ENCODE results near the gene ABR.
"Not testable (repeated sequence)": the region's sequence is repeated elsewhere in the genome, so short reads cannot be mapped to it uniquely, and the experiment has no call there.

The ABR gene

DNA sequence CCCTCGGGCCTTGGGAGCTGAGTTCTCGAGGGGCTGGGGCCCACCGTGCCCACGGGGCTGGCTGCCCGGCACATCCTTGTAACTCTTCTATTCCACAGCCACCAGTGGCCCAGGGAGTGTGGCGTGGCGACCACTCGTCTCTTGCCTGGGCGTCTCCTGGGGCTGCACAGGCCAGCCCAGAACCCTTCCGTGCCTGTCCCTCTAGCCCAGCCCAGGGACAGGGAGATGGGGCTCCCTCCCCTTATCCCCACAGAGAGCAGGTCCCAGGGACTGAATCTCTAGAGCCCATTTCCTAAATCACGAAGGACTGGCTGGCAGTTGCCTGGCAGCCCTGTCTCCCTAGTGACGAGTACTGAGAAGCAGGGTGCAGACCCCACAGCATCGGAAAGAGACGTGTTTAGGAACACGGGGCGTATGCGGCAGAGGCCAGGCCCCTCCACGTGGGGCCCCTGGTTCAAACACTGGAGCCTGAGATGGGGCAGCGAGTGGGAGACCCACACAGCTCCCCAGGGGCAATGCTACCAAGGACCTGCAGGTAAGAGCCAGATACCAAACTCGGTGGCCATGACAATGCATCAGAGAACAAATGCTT lies 131.8 kb downstream of the ABR start:
- no peak for DNase-seq (ENCODE audit: low read depth)

DNA sequence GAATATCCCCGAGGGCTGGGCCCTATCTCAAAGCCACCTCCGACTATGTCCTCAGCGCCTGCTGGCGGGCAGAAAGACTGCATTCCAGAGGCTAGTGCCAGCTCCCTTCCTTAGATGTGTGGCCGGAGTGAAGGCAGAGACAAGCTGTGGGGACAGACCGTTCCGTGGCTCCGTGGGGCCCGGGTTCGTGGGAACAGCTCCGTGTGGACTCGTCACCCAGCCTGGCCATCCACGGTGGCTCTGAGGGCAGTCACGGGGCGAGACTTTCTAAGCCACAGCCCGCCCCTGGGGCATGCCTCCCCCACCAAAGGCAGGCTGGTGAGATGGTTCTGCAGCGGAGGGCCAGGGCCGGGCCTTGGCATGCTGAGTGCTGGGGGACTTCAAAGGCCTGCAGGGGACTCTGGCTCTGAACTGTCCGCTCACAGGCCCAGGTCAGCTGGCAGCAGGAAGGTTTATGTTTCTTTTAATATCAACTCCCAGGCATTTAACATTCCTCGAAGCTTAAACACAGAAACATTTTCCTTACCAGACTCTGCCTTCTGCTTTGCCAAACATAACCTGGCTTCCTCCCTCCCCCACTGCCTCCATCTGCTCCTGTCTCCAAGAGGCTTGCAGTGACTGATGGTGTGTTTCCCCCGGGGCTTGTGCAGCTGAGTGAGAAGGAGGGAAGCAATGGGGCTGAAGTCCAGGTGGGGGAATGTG lies 132.5 kb downstream of the ABR start:
- no peak for DNase-seq (ENCODE audit: low read depth)

DNA sequence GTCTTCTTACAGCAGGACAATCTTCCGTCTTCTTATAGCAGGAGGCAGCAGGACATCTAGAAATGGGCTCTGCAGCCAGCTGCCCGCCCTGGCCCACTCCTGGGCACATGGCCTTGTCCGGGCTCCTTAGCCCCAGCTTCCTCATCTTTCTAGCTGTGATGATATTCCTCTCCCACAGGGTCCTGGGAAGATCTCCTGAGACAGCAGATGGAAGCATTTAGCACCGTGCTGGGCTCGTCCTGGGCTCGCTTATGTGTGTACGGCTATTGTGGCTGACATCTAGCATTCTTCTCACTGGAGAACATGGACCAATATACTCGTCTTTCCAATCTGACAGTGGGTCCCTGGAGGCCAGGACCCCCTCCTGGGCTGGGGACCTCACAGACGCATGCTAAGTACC lies 134.3 kb downstream of the ABR start:
- no peak for DNase-seq (ENCODE audit: low read depth)

DNA sequence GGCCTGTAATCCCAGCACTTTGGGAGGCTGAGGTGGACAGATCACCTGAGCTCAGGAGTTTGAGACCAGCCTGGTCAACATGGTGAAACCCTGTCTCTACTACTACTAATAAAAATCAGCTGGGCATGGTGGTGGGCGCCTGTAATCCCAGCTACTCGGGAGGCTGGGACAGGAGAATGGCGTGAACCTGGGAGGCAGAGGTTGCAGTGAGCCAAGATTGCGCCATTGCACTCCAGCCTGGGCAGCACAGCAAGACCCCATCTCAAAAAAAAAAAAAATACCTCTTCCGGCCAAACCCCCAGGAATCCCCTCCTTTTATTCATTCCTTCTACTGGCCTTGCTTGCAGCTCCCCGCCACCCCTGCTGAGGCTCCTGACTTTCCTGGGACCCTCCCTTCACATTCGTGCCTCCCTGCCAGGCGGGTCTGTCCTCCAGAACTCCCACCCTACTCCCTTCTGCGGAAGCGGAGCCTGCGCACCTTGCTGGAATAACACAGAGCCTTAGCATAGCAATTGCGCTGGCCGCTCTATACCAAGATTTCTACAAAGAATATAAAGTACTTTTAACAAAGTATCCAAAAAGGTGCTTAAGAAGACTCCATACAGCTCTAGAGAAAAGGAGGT lies 135.3 kb downstream of the ABR start:
- DNase-seq (ENCODE audit: low read depth): not testable (repeated sequence)

DNA sequence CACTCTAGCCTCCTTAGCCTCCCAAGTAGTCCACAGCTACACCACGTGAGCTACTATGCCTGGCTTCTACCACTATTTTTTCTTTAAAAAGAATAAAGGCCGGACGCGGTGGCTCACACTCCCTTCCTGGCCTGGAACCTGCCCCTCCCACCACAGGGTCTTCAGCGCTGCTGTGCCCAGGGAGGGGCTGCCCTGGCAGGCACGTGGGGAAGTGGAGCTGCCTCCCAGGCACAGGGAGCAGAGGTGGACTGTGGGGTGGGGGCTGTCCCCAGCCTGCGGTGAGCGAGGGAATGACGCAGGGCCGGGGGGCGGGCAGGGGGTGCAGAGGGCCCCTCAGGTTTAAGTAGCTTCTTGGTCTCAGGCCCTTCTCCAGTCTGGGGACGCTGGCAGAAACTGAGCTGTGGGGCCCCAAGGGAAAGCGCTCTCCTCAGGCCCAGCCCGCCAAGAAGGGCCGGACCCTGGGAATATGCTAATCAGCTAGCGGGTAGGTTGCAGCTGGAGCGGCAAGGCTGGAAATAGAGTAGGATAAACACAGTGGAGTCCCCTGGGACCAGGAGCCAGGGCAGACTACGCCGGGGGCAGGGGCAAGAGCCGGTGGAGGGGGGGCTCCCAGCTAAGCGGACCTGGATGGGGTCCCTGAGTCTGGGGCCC lies 136.1 kb downstream of the ABR start:
- DNase-seq (ENCODE audit: low read depth): no peak

DNA sequence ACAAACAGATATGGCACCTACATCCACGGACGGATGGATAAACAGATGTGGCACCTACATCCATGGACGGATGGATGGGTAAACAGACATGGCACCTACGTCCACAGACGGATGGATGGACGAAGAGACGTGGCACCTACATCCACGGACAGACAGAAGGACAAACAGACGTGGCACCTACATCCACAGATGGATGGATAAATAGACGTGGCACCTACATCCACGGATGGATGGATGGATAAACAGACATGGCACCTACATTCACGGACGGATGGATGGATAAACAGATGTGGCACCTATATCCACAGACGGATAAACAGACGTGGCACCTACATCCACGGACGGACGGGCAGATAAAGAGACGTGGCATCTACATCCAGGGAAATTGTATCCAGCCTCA lies 137.3 kb downstream of the ABR start:
- DNase-seq (ENCODE audit: low read depth): no peak

DNA sequence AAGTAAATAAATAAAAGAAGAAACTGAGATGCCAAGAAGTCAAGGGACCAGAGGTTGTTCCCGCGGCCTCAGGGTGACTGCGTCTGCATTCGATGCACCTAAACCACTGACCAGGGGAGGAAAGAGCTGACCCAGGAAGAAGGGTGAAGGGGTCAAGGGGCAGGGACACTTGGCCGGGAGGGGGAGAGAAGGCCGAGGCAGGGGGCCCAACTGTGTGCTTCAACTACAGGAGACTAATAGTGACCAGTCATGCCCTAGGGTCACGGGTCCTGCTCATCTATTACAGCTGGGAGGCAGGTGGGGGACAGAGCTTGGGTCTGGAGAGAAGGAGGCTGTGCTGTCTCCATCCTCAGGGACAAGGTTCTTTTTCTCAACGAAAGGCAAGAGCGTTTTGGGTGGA lies 138.0 kb downstream of the ABR start:
- DNase-seq (ENCODE audit: low read depth): no peak

DNA sequence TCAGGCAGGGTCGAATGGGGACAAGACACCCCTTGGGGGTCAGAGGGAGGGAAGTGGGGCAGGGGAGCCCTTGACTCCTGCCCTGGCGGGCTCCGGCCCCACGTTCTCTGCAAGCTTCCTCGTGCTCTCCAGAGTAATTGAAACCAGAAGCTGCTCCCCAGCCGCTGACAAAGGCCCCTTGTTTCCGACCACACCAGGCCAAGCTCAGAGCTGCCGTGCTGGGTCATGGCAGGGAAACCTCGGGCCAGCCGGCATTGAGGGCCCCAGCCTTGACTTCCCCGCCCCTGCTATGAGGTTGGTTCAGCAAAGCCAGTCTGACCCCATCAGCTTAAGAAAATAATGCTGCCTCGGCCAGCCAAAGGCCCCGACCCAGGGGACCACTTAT lies 139.6 kb downstream of the ABR start:
- no peak for DNase-seq (ENCODE audit: low read depth)

DNA sequence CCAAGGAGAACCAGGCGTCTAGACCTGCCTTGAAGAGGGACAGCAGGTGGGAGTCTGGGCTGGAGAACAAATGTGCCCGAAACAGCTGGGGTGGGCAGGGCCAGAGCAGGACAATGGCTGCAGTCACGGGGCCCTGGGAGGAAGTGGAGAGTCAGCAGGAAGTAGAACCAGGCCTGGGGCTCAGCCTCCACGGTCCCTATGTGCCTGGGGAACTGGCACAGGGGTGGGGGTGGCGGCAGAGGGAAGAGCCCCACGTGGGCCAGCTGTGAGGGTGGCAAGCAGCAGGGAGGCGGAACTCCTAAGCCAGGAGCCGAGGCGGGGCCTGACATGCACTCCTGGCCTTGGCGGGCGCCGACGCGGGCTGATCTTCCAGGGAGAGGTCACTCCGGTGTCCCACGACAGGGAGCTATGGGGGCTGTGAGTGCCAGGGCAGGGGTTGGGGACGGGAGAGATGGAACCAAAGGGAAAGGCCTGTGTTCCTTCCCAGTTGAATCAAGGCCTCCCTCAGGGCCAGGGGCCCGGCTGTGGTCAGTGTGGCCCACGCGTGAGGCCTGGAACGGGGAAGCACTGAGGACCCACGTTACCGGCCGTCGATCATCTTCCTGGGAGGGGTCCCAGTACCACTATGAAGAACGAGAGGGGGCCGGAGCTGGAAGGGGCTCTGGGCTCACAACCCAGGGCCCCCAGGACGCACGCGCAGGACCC lies 140.1 kb downstream of the ABR start:
- DNase-seq (ENCODE audit: low read depth): no peak

DNA sequence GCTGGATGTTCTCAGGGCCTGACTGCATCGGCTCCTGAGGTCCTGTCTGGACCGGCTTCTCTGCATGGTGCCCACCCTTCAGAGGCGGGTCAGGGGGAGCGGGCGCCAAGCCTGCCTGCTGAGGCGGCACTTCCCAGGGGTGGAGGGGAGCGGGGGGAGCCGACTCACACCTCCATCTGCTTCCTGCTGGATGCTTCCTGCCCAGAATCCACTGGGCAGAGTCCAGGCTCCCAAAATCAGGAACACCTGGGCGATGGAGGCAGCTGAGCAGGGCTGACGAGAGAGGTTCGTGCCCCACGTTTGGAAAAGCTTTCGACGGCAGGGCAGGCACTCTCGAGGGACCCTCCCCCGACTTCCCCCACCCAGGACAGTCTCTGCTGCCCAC lies 140.7 kb downstream of the ABR start:
- no peak for DNase-seq (ENCODE audit: low read depth)

DNA sequence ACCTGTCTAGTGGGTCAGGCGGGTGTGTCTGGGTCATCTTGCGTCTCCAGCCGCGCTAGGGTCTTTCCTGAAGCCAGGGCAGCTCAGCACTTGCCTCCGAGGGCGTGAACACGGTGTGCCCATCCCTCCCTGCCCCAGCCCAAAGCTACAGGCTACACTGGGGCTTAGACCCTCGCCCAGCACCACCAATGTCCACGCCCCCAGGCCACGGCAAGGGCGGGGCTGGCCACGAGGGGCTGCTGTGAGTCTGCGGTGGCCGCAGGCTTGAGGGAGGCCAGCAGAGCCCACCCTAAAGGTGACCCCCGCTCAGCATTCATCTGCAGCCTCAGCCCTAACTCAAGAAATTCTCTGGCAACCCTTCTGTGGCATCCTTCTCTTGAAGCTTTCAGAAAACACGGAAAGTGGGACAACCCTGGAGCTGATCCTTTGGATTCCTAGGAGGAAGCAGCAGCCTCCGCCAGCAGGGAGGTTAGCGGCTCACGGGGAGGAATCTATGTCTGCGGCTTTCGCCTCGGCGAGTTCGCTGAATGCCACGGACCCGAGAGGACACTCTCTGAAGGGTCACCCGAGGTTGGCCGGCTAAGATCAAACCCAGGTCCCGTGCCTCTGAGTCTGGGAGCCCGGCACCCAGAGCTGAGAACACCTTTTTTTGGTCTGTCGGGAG lies 141.2 kb downstream of the ABR start:
- DNase-seq (ENCODE audit: low read depth): no peak

DNA sequence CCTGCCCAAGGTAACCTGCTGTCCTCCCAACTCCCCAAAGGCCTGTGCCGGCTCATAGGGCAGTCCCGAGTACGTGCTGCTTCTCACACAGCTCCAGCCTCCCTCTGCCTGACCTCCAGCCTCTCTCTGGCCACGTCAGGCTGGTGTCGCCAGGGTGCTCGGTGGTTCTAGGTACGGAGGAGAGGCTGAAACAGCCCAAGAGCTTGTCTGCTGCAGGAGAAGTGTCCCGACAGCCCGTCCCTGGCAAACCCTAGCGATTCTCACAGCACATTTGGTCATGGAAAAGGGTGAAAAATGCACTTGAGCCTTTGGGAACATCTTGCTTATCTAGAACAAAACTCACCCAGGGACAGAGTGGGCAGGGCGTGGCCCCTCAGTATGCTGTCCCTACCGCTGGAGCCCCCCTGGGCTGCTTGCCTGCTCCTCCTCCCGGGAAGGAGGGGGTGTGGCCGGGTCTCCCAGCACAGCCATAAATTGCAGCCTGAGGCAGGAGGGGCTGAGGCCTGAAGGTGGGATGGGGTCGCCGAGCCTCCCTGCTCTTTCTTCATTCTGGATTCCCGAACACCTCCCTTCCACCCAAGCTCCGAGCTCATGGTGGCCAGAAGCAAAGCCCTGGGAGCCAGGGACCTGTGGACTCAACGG lies 142.4 kb downstream of the ABR start:
- no peak for DNase-seq (ENCODE audit: low read depth)

DNA sequence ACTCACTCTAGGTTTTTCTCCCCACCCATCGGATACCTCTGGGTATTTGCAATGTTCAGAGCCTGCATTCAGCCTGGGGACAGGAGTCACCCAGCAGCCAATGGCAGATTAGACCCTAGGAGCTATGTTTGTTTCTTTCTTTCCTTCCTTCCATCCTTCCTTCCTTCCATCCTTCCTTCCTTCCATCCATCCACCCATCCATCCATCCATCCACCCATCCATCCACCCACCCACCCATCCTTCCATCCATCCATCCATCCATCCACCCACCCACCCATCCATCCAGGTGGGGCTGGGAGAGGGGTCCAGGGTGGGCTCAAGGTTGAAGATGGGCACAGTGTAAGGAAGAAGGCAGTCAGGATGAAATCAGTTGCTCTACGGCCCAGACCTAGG lies 142.9 kb downstream of the ABR start:
- no peak for DNase-seq (ENCODE audit: low read depth)

DNA sequence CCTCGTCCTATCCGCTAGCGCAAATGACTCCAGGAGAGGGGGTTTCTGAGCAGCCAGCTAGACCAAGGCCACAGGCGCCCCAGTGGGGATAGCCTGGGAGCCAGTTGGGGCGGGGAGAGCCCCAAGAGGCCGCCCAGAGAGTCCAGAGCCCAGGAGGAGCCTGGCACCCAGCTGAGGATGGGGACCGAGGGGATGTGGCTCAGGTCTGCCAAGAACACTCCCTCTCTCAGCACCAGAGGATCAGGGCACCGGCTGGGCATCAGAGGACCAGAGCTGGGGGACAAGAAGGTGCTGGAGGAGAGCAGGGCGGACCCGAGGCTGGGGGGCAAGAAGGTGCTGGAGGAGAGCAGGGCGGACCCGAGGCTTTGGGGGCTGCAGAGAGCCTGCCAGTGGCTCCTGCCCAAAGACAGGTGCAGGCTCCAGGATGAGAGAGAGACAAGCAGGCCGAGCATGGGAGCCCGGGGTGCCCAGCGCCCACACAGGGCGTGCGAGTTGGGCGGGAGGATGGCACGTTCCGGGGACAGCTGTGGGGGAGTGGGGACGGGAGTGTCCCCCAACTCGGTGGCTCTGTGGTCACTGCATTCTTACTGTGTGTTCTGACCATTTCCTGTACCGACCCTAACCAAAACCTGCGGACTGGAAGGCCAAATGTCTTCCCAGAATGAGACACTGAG lies 143.5 kb downstream of the ABR start:
- DNase-seq (ENCODE audit: low read depth): no peak

DNA sequence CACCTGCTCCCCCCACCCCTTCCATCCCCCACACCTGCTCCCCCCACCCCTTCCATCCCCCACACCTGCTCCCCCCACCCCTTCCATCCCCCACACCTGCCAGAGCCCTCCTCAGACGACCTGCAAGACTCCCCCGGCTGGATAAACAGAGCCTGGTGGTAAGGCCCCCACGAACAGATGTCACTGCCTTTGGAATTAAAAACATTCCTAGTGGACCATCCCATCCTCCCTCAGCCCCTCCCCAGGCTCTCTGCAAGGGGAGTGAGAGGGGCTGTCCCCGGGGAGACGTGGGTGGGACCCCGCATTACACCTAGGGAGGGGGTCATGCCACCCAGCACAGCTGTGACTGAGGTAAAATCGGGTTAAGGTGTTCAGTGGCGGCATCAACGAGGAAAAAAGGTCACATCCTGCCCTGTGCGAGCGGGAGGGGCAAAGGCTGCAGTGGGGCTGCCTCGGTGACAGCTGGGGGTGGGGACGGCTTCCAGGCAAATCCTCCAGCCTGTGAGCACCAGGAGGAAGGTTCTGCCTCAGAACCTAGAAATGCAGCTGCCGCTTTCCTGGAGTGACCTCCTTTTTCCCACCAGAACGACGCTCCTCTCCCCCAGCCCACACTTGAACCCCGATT lies 144.1 kb downstream of the ABR start:
- no peak for DNase-seq (ENCODE audit: low read depth)

DNA sequence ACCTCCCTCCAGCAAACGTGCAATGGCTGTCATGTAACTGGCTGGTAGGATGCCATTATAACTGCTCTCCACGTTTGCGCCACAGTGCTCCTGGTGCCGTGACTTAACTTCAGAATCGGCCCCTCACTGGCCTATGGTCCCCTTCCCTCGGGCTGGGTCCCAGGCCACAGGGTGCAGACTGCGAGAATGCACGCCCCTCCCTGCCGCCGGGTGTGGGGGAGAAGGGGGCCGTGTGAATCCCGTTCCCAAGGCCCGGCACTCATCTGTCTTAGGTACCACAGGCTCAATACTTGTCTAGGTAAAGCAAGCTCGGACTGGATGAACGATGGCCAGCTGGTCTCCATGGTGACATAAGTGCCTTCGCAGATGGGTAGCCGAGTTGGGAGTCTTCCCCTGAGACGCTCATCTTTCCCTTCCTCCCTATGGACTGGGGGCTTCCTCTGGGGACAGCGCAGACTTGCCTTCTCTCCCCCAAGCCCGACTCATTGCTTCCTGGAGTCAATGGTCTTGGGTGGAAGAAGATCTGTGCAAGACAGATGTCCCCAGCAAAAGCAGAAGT lies 145.1 kb downstream of the ABR start:
- no peak for DNase-seq (ENCODE audit: low read depth)

DNA sequence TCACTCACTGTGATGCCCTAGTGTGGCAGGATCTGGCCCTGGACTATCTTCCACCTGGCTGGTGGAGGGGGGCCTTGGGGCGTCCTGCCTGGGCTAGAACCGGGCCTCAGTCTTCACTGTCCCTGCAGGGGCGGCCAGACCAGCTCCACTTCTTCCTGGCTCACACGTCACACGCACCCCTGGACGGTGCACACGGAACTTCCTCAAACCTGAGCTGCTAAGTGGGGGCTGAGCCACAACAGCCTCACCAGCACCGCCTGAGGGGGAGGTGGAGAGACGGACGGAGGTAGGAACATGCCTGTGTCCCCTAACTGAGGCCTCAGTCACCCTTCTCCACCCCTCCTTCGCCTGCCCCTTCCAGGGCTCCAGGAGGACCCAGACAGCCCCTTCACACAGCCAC lies 146.3 kb downstream of the ABR start:
- DNase-seq (ENCODE audit: low read depth): no peak

DNA sequence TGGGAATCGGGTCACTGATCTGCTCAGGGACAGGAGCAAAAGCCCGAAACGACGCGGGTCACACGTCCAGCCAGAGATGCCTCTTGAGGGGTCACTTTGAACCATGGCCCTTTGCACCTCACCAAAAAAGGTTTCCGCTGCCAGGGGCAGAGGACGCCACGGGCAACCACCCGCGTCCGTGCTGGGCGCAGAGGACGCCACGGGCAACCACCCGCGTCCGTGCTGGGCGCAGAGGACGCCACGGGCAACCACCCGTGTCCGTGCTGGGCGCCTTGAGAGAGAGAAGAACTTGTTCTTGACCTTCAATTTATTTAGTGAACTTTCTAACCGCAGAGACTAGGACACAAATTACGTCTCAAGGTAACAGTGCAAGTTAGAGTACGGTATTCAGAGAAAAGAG lies 147.4 kb downstream of the ABR start:
- no peak for DNase-seq (ENCODE audit: low read depth)

DNA sequence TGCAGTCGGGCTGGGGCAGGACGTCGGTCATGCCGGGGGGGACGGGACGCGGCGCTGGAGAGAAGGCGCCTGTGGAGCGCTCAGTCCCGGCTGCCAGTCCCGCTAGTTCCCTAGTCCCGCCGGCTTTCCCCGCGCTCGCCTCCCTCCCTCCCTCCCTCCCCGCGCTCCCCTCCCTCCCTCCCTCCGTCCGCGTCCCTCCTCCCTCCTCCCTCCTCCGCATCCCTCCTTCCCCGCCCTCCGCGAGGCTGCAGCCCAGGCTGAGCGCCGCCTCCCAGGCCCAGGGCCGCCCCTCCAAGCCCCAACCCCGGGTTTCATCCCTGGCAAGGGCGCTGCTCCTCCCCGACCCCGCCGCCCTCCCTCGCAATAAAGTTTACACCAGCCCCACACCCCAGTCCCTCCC lies 148.1 kb downstream of the ABR start:
- no peak for DNase-seq (ENCODE audit: low read depth)
